AG04450 (cell line): ENCODE data around the gene ETFA. TPM values are rescaled to one million over a fixed set of nuclear protein-coding genes. Genes with fewer than 3 reads are reported as not detected.

Experiments used
- CTCF ChIA-PET: fragments of 300-600, 350-600 bp; formaldehyde crosslinking; extraction: SDS; loops from one replicate; lab custom pipeline; 2022; ENCODE audit warnings: antibody characterized with exemption, inconsistent platforms; lab: Charles Lee
- POLR2A ChIA-PET: fragments of 350-600 bp; formaldehyde crosslinking; extraction: SDS; loops from one replicate; lab custom pipeline; 2021; ENCODE audit warnings: antibody characterized with exemption, inconsistent platforms; lab: Yijun Ruan, JAX
- DNase-seq: peaks from one replicate; pipeline ENCODE4 v3.0.0-alpha.2; 2011; ENCODE audit warnings: low read depth, low spot score
- H3K27ac ChIP-seq: one replicate; pipeline ENCODE4 v1.5.1; 2012; ENCODE audit warnings: low read depth, low read length, control low read depth
- H3K27me3 ChIP-seq: one replicate; pipeline ENCODE4 v1.6.0; 2012; ENCODE audit warnings: low read length; ENCODE audit not compliant: control insufficient read depth, insufficient read depth
- H3K4me3 ChIP-seq: 2 replicates; pipeline ENCODE4 v1.5.1; 2011; ENCODE audit warnings: mild to moderate bottlenecking, low read depth, low read length, control low read depth
- H3K9me3 ChIP-seq: 2 replicates; pipeline ENCODE4 v1.5.1; 2012; ENCODE audit warnings: low read length; ENCODE audit not compliant: control insufficient read depth, insufficient read depth
- polyA plus RNA-seq: library from polyadenylated mRNA; depleted of rRNA; stranded (reverse); fragments of >200 nt; gene quantifications from 2 replicates; pipeline ENCODE4 v1.2.3, GENCODE V29; 2011
- TF ChIP-seq, protein P1 (sequence below): IDR thresholded peaks from 2 replicates; pipeline ENCODE4 v1.5.1; 2011; ENCODE audit warnings: low read depth, low read length, control low read depth, inconsistent platforms

ETFA gene
- polyA plus RNA-seq, 1 experiment, result 208 TPM

DNA sequence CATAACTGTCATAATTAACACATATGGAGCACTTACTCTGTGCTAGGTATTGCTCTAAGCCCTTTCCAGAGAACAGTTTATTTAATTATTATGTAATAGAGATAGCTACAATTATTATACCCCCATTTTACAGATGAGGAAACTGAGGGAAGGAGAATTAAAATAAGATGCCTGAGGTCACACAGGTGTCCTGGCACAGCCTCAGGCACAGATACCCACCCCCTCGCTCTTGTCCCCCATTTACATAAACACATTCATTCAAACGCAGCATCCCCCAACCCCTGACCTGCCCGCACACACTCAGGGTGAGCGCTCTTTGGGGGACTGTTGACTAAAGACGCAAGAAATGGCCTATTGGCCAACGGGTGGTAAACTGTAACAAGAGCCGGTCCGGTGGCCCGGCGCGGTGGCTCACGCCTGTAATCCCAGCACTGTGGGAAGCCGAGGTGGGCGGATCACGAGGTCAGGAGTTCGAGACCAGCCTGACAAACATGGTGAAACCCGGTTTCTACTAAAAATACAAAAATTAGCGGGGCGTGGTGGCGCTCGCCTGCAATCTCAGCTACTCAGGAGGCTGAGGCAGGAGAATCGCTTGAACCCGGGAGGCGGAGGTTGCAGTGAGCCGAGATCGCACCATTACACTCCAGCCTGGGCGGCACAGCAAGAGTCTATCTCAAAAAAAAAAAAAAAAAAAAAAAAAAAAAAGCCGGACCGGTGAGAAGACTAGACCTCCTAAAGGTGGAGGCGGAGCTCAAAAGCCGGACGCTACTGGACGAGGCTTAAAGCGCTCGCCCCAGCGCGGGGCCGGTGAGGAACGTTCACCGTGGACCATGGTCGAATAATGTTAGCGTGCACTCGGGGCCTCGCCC is 23.4 kb upstream of the ETFA start:
- TF ChIP-seq, protein P1, sequence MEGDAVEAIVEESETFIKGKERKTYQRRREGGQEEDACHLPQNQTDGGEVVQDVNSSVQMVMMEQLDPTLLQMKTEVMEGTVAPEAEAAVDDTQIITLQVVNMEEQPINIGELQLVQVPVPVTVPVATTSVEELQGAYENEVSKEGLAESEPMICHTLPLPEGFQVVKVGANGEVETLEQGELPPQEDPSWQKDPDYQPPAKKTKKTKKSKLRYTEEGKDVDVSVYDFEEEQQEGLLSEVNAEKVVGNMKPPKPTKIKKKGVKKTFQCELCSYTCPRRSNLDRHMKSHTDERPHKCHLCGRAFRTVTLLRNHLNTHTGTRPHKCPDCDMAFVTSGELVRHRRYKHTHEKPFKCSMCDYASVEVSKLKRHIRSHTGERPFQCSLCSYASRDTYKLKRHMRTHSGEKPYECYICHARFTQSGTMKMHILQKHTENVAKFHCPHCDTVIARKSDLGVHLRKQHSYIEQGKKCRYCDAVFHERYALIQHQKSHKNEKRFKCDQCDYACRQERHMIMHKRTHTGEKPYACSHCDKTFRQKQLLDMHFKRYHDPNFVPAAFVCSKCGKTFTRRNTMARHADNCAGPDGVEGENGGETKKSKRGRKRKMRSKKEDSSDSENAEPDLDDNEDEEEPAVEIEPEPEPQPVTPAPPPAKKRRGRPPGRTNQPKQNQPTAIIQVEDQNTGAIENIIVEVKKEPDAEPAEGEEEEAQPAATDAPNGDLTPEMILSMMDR, result no peak
- H3K27me3 ChIP-seq, result peaks cover 34% of the 10 kb centered on the region
- DNase-seq, result no peak
- H3K27ac ChIP-seq, result no peak overlapping the region
- no peak overlapping the region for H3K4me3 ChIP-seq
- CTCF ChIA-PET, result interaction anchor here (1.5 to 2.1 kb wide), 3 partner anchors 99 to 150 kb away, joined by 5 to 8 read pairs (median 6); no protein-coding TSS in a partner anchor
- peaks cover 5% of the 10 kb centered on the region for H3K9me3 ChIP-seq
- POLR2A ChIA-PET, result interaction anchor here (0.6 to 0.7 kb wide), 2 partner anchors 135 to 238 kb away, joined by 3 to 6 read pairs; no protein-coding TSS in a partner anchor

DNA sequence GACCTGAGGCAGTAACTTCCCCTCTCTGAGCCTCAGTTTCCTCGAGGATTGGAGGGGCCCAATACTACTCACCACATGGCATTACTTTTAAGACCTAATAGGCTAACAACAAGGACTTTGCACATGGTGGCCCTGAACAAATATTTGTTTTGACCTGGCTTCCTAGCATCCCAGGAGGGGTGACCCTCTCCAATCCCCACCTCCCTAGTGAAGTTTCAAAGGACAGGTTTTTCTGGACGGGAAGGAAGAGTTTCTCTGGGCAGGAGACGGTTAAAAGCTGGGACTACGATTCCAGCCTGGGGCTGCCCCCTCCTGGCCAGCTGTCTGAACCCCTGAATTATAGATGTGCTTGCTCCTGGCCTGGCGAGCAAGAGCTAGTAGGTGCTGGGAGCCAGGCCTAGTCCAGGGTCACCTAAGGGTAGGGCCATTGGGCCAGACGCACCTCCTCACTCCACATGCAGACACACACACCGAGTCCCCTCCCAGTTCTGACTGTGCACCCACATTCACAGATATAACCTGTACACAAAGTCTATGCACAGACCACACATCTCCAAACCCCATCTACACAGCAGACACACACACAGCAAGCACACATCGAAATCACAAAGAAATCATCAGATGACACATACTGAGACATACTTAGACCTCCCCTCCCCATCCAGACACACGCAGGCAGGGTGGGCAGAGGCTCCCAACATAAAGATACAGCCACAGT is 22.6 kb upstream of the ETFA start:
- TF ChIP-seq, protein P1, result peak; percentile 34; the same call in 1 of the 2 replicates
- CTCF ChIA-PET, result interaction anchor here (1.5 to 2.1 kb wide), 2 partner anchors 98 to 150 kb away, joined by 5 to 6 read pairs; no protein-coding TSS in a partner anchor
- H3K27ac ChIP-seq, result no peak overlapping the region
- no peaks in the 10 kb centered on the region; the same call in 1 of the 2 replicates for H3K9me3 ChIP-seq
- POLR2A ChIA-PET, result interaction anchor here (0.7 kb wide), 1 partner anchor 134 kb away, joined by 3 read pairs; no protein-coding TSS in a partner anchor
- no peak overlapping the region for H3K4me3 ChIP-seq
- no peak for DNase-seq
- H3K27me3 ChIP-seq, result peaks cover 26% of the 10 kb centered on the region

DNA sequence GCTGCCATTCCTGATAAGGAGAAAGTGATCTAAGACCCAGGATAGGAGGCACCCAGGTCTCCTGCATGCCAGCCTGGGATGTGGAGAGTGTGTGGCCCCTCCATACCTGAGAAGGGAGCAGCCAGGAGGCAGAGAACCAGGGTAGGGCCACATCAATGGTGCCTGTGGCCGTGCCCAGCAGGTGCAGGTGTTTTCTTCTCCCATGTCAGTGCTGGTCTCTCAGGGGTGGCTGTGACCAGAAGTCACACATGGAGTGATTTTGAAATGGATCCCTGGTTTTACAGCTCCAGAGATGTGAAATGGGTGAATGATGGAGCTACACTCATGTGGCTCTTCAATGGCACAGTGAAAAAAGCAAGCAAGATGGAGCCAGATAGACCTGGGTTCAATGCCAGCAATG is 22.0 kb upstream of the ETFA start:
- Histone ChIP-seq H3K9me3 (no peaks in the 10 kb centered on the region; the same call in 1 of the 2 replicates), H3K4me3 (no peak overlapping the region), H3K27me3 (peaks cover 20% of the 10 kb centered on the region), H3K27ac (no peak overlapping the region)
- TF ChIP-seq, protein P1, result no peak
- ChIA-PET POLR2A (no interaction called here), CTCF (interaction anchor here (1.5 to 2.1 kb wide), 2 partner anchors 98 to 149 kb away, joined by 5 to 6 read pairs; no protein-coding TSS in a partner anchor)
- DNase-seq, result no peak

DNA sequence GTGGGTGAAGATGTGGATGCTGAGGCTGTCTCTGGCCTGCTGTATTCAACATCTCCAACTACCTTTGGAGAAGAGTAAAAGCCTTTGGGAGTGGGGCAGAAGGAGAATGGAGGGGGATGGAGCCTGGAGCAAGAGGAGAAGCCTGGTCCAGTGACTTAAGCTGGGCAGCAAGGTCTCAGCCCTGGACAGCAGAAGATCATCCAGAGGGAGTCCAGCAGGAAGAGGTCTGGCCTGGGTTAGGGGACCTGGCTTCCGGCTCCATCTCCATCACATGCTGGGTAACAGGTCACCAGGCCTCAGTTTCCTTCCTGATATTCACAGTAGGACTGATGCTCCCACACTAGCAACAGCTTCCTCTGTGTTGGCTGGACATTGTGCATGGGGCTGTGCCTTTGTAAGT is 21.5 kb upstream of the ETFA start:
- ChIA-PET CTCF (interaction anchor here (2.1 kb wide), 1 partner anchor 97 kb away, joined by 6 read pairs; no protein-coding TSS in a partner anchor), POLR2A (no interaction called here)
- DNase-seq, result no peak
- Histone ChIP-seq H3K4me3 (no peak overlapping the region), H3K27me3 (peaks cover 17% of the 10 kb centered on the region), H3K9me3 (no peaks in the 10 kb centered on the region; the same call in 1 of the 2 replicates), H3K27ac (no peak overlapping the region)
- TF ChIP-seq, protein P1, result no peak
